Endothelial cell (in vitro differentiated cells): ENCODE results near the gene GPR12. TPM values are rescaled to one million over a fixed set of nuclear protein-coding genes. Genes with fewer than 3 reads are reported as not detected.

Source experiments
- DNase-seq: peaks from one replicate; pipeline ENCODE4 v3.0.0; 2021; ENCODE audit warnings: low spot score
- H3K27ac Mint-ChIP-seq: one replicate; pipeline ENCODE4 v1.8.0; 2021; ENCODE audit warnings: mixed read lengths, inconsistent platforms; ENCODE audit not compliant: unreplicated experiment
- H3K27me3 Mint-ChIP-seq: one replicate; pipeline ENCODE4 v1.8.0; 2021; ENCODE audit warnings: mild to moderate bottlenecking, moderate library complexity, mixed read lengths, inconsistent platforms; ENCODE audit not compliant: unreplicated experiment
- H3K36me3 Mint-ChIP-seq: one replicate; pipeline ENCODE4 v1.8.0; 2021; ENCODE audit warnings: mild to moderate bottlenecking, low read depth, mixed read lengths, inconsistent platforms; ENCODE audit not compliant: unreplicated experiment
- H3K4me1 Mint-ChIP-seq: one replicate; pipeline ENCODE4 v1.8.0; 2021; ENCODE audit warnings: mild to moderate bottlenecking, mixed read lengths, inconsistent platforms; ENCODE audit not compliant: unreplicated experiment
- H3K4me3 Mint-ChIP-seq: one replicate; pipeline ENCODE4 v1.8.0; 2021; ENCODE audit warnings: mild to moderate bottlenecking, mixed read lengths, inconsistent platforms; ENCODE audit not compliant: unreplicated experiment
- H3K9me3 Mint-ChIP-seq: one replicate; pipeline ENCODE4 v1.8.0; 2021; ENCODE audit warnings: mixed read lengths, inconsistent platforms; ENCODE audit not compliant: unreplicated experiment
- total RNA-seq: library from RNA; stranded (reverse); fragmentation: NEBNext Ultra II Directional; extraction: Animal tissue kit (Norgen Biotek cat#: 25700); gene quantifications from one replicate; pipeline ENCODE4 v1.2.1, GENCODE V29; 2021; ENCODE audit not compliant: unreplicated experiment
- TF ChIP-seq, protein P1 (sequence below): fragments of 200-600 bp; sonication (generic); IDR thresholded peaks from one replicate; pipeline ENCODE4 v1.5.0; 2021; ENCODE audit warnings: antibody characterized with exemption; ENCODE audit not compliant: unreplicated experiment

Gene GPR12
- total RNA-seq, 1 donor from 2014 or later: not detected

DNA sequence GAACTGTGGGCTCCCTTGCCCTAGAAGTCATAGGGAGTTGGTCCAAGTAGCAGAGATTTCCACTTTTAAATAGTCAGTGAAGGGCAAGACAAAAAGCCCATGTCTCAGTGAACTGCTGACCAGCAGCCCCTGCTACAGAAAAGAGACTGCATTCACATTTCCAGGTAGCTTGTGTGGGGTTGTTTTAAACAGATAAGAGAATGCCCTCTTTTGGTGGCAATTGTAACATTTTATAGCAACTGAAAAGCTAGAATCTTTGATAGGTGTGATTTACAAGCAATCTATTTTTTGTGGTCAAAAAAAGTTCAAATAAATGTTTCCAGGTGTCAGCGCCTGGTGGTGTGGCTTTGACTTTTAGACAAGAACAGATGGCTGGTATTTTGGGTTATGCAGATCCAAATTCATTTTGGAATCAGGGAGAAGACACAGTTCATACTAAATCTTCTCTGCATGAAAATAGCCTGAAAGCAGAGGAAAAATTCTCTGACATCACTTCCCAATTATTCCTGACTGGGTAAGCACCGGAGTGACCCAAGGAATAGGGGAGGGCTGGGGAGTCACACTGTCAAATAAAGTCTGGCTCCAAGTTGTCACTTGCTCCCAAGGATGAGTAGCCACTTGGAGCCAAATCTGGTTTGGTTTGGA, 26.2 kb upstream of the GPR12 start:
- H3K27ac Mint-ChIP-seq: no peak overlapping the region
- no peak for DNase-seq
- H3K9me3 Mint-ChIP-seq: no peaks in the 10 kb centered on the region
- no peak overlapping the region for H3K4me3 Mint-ChIP-seq
- H3K27me3 Mint-ChIP-seq: peaks cover 3% of the 10 kb centered on the region
- TF ChIP-seq, protein P1, sequence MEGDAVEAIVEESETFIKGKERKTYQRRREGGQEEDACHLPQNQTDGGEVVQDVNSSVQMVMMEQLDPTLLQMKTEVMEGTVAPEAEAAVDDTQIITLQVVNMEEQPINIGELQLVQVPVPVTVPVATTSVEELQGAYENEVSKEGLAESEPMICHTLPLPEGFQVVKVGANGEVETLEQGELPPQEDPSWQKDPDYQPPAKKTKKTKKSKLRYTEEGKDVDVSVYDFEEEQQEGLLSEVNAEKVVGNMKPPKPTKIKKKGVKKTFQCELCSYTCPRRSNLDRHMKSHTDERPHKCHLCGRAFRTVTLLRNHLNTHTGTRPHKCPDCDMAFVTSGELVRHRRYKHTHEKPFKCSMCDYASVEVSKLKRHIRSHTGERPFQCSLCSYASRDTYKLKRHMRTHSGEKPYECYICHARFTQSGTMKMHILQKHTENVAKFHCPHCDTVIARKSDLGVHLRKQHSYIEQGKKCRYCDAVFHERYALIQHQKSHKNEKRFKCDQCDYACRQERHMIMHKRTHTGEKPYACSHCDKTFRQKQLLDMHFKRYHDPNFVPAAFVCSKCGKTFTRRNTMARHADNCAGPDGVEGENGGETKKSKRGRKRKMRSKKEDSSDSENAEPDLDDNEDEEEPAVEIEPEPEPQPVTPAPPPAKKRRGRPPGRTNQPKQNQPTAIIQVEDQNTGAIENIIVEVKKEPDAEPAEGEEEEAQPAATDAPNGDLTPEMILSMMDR: no peak
- peaks cover 27% of the 10 kb centered on the region for H3K4me1 Mint-ChIP-seq
- no peaks in the 10 kb centered on the region for H3K36me3 Mint-ChIP-seq

DNA sequence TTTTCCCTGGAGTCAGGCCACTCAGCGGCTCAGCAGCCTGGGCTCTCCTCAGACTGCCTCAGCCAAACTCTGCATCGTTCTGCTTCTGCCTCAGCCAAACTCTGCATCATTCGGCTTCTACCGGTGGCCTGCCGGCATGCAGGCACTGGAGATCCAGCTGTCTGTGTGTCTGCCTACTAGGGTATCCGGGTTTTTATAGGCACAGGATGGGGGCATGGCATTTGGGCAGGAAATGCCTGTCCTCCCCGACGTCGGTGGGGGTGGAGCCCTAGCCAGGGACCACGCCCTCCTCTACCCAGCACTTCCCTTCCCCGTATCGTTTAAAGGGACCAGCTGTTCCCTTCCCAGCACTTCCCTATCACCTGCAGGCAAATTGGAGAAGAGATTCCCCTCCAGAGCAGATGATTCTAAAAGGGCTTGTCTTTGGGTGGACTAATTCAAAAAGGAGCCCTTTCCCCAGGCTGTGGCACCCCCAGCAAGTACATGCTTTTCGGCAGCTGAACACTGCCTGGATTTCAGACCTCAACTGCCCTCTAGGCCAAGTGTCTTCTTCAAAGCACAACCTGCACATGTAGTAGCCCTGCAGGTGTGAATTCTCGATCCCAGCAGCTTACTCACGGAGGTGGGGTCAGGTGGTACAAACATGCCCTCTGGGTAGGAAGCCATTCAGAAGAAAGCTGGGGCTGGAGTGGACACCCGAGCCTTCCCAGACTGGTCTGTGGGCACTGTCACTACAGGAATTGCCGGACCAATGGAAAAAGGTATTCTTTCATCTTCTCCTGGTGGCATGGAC, 25.4 kb upstream of the GPR12 start:
- Mint-ChIP-seq H3K36me3 (no peaks in the 10 kb centered on the region), H3K9me3 (no peaks in the 10 kb centered on the region), H3K4me1 (peaks cover 19% of the 10 kb centered on the region), H3K27me3 (no peaks in the 10 kb centered on the region), H3K4me3 (no peak overlapping the region), H3K27ac (no peak overlapping the region)
- DNase-seq: peak; percentile 27
- TF ChIP-seq, protein P1: no peak

DNA sequence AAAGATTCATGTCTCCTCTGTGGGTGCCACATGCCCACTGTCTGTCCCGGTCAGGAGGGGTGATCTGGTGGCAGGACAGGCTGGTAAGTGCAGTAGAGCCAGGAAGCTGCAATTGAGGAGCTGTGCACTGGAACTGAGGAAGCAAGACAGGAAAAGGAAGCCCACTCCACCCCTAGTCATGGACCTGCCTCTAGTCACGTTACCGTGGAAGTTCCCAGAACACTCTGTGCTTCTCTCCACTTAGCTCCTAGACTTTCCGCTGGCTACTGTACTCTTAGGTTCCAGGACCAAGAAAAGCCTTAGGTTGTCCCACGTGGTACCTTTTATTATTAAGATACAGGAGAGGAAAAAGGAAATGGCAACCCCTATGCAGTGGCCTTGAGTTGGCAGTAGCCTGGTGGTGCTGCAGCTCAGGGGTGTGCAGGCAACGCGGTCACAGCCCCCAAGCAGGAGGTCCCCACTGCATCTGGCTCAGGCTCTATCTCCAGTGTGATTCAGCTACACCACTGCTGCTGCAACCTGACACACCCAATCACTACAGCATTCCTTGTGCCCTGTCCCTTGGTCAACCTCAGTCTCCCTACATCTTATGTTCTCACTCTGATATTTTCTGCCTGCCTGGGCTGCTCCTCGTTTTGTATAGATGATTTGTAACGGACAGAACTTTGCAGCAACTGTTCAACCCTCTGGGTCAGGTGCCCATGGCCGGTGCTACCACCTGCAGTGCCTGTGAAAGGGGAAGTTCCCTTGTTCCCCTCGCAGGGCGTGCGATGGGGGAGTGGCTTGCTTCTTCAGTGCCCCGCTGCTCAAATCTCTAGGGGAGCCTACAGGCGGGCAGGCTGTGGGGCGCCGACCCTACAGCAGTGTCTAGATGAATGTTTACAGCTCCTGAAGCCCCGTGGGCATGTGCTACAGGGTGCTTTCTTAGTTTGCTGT, 24.4 kb upstream of the GPR12 start:
- TF ChIP-seq, protein P1: no peak
- Mint-ChIP-seq H3K9me3 (no peaks in the 10 kb centered on the region), H3K4me1 (peaks cover 21% of the 10 kb centered on the region), H3K4me3 (no peak overlapping the region), H3K27ac (no peak overlapping the region), H3K36me3 (no peaks in the 10 kb centered on the region), H3K27me3 (no peaks in the 10 kb centered on the region)
- DNase-seq: no peak

DNA sequence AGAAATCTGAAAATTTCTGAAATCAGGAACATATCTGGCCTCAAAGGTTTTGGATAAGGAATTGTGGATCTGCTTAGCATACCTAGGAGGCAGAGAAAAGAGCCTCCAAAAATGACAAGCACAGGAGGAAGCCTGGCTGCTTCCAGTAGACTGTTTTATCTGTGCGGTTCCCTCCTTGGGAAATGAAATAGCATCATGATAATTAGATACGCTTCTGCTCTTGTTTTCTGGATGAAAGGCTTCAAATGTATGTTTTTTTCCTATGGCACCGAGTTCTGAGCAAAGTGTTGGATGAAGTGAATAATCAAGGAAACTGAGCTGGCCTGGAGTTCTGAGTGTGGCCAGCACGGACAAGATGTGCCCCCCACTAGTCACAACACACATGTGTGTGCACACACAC, 19.8 kb upstream of the GPR12 start:
- Mint-ChIP-seq H3K4me3 (no peak overlapping the region), H3K27ac (no peak overlapping the region), H3K27me3 (no peaks in the 10 kb centered on the region), H3K4me1 (peaks cover 14% of the 10 kb centered on the region), H3K36me3 (no peaks in the 10 kb centered on the region), H3K9me3 (no peaks in the 10 kb centered on the region)
- no peak for DNase-seq
- TF ChIP-seq, protein P1: no peak
